PC-9 (cell line): ENCODE data around the gene KDM4C. TPM values are rescaled to one million over a fixed set of nuclear protein-coding genes. Genes with fewer than 3 reads are reported as not detected.

Source experiments
- BruUV-seq: library from RNA; stranded (reverse); fragments of 400-500 nt; replicated peaks from 2 replicates; lab custom pipeline; 2021; lab: Mats Ljungman, UMichigan
- CTCF ChIA-PET: fragments of 300-600 bp; sonication (Branson Sonifier 250); formaldehyde crosslinking; loops from one replicate; lab custom pipeline; 2022; ENCODE audit warnings: antibody characterized with exemption; lab: Charles Lee
- POLR2A ChIA-PET: fragments of 300-600 bp; sonication (Branson Sonifier 250); formaldehyde crosslinking; loops from one replicate; lab custom pipeline; 2022; ENCODE audit warnings: antibody characterized with exemption; ENCODE audit not compliant: unreplicated experiment; lab: Charles Lee
- DNase-seq, 2 experiments: peaks; one replicate each; pipeline versions ENCODE4 v3.0.0 to v3.0.0-alpha.2; 2015 to 2022; ENCODE audit warnings: mixed read lengths in 1 of 2
- H2AFZ ChIP-seq: fragments of 200-600 bp; sonication (generic); 2 replicates; pipeline ENCODE4 v1.8.1; 2017; ENCODE audit warnings: antibody characterized with exemption
- H3F3A ChIP-seq: fragments of 200-600 bp; sonication (generic); 2 replicates; pipeline ENCODE4 v1.8.1; 2017; ENCODE audit warnings: antibody characterized with exemption, mild to moderate bottlenecking, low read depth; ENCODE audit not compliant: insufficient read depth
- H3K27ac ChIP-seq: fragments of 200-600 bp; sonication (generic); 2 replicates; pipeline ENCODE4 v1.6.1; 2016; ENCODE audit warnings: mixed run types
- H3K27me3 ChIP-seq: fragments of 200-600 bp; sonication (generic); 2 replicates; pipeline ENCODE4 v1.6.1; 2016; ENCODE audit warnings: low read depth, mixed run types; ENCODE audit not compliant: insufficient read depth
- H3K36me3 ChIP-seq: fragments of 200-600 bp; sonication (generic); 2 replicates; pipeline ENCODE4 v1.6.1; 2016; ENCODE audit warnings: low read depth, mixed run types
- H3K4me1 ChIP-seq: fragments of 200-600 bp; sonication (generic); replicated peaks from 2 replicates; pipeline ENCODE4 v1.6.1; 2016; ENCODE audit warnings: mixed run types; ENCODE audit not compliant: insufficient read depth
- H3K4me2 ChIP-seq: fragments of 200-600 bp; sonication (generic); 2 replicates; pipeline ENCODE4 v1.6.1; 2017; ENCODE audit warnings: mixed run types
- H3K4me3 ChIP-seq: fragments of 200-600 bp; sonication (generic); 2 replicates; pipeline ENCODE4 v1.6.1; 2016; ENCODE audit warnings: mixed run types
- H3K79me2 ChIP-seq: fragments of 200-600 bp; sonication (generic); 2 replicates; pipeline ENCODE4 v1.6.1; 2017; ENCODE audit warnings: low read depth, mixed run types
- H3K9me2 ChIP-seq: fragments of 200-600 bp; sonication (generic); 2 replicates; pipeline ENCODE4 v1.8.1; 2017; ENCODE audit warnings: mild to moderate bottlenecking; ENCODE audit not compliant: insufficient read depth
- H3K9me3 ChIP-seq: fragments of 200-600 bp; sonication (generic); 2 replicates; pipeline ENCODE4 v1.8.1; 2016; ENCODE audit warnings: low read depth; ENCODE audit not compliant: insufficient read depth
- H4K20me1 ChIP-seq: fragments of 200-600 bp; sonication (generic); 2 replicates; pipeline ENCODE4 v1.8.1; 2017; ENCODE audit not compliant: insufficient read depth
- EZH2 ChIP-seq: fragments of 200-600 bp; sonication (generic); IDR thresholded peaks from 2 replicates; pipeline ENCODE4 v1.8.0; 2017; ENCODE audit warnings: antibody characterized with exemption, low read depth
- intact Hi-C: fragments of 100-400 bp; cut with micrococcal nuclease; formaldehyde crosslinking; loops from one replicate; pipeline ENCODE4 v1.10.0; 2022; ENCODE audit not compliant: unreplicated experiment
- total RNA-seq: library from RNA; stranded (reverse); gene quantifications from 2 replicates; pipeline ENCODE4 v1.2.3, GENCODE V29; 2021
- TF ChIP-seq, protein P1 (sequence below): fragments of 200-600 bp; sonication (generic); conservative IDR thresholded peaks from 2 replicates; pipeline ENCODE4 v1.6.1; 2017; ENCODE audit warnings: mixed run types, antibody characterized with exemption, mild to moderate bottlenecking, moderate library complexity

KDM4C gene
- total RNA-seq, 1 experiment from 2014 or later: 12.9 TPM

DNA sequence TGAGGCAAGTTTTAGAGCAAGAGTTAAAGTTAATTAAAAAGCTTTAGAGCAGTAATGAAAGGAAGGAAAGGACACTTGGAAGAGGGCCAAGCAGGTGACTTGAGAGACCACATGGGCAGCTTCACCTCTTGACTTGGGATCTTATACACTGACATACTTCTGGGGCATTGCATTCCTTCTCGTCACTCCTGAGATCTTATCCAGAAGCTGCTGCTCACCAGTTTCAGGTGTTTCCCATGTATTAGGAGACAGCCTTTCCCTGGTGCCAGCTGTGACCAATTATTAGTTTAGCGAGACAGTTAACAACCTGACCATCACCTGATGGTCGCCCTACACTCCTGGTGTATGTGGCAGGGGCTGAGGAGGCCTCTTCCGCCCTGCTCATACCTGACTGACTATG lies 382.1 kb downstream of the KDM4C start:
- Histone ChIP-seq H3K4me3 (no peak overlapping the region), H3K9me2 (no peaks in the 10 kb centered on the region), H2AFZ (no peak overlapping the region), H3F3A (no peaks in the 10 kb centered on the region), H3K4me1 (no peaks in the 10 kb centered on the region), H4K20me1 (no peaks in the 10 kb centered on the region), H3K4me2 (no peak overlapping the region), H3K36me3 (no peaks in the 10 kb centered on the region), H3K27ac (no peak overlapping the region), H3K79me2 (no peaks in the 10 kb centered on the region), H3K27me3 (no peaks in the 10 kb centered on the region), H3K9me3 (no peaks in the 10 kb centered on the region)
- TF ChIP-seq, protein P1, sequence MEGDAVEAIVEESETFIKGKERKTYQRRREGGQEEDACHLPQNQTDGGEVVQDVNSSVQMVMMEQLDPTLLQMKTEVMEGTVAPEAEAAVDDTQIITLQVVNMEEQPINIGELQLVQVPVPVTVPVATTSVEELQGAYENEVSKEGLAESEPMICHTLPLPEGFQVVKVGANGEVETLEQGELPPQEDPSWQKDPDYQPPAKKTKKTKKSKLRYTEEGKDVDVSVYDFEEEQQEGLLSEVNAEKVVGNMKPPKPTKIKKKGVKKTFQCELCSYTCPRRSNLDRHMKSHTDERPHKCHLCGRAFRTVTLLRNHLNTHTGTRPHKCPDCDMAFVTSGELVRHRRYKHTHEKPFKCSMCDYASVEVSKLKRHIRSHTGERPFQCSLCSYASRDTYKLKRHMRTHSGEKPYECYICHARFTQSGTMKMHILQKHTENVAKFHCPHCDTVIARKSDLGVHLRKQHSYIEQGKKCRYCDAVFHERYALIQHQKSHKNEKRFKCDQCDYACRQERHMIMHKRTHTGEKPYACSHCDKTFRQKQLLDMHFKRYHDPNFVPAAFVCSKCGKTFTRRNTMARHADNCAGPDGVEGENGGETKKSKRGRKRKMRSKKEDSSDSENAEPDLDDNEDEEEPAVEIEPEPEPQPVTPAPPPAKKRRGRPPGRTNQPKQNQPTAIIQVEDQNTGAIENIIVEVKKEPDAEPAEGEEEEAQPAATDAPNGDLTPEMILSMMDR: no peak
- intact Hi-C loops: no loop called here
- no peak for DNase-seq
- no TSS peak for BruUV-seq
- ChIA-PET CTCF (no interaction called here), POLR2A (no interaction called here)

DNA sequence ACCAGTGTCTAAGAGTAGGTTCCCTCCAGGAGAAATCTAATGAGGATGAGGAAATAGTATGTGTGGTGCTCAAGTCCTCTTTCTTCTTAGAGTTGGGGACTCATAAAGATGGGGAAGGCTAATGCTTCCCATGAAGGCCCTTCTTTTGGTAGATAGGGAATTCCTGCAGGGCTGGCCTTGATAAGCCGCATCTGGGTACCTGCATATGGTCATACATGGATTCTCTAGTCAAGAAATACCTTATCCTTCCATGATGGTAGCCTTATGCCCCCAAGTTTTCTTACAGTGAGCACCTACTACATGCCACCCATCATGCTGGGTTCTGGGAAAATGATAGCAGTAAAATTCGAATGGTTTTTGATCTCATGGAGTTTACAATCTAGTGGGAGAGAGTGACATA lies 382.6 kb downstream of the KDM4C start:
- no peak overlapping the region for H2AFZ ChIP-seq
- H3K9me2 ChIP-seq: no peaks in the 10 kb centered on the region
- H3K79me2 ChIP-seq: no peaks in the 10 kb centered on the region
- no peaks in the 10 kb centered on the region for H4K20me1 ChIP-seq
- BruUV-seq: no TSS peak
- H3K4me2 ChIP-seq: no peak overlapping the region
- H3K36me3 ChIP-seq: no peaks in the 10 kb centered on the region
- H3K9me3 ChIP-seq: no peaks in the 10 kb centered on the region
- no peaks in the 10 kb centered on the region for H3K27me3 ChIP-seq
- TF ChIP-seq, protein P1: no peak
- no peak for TF ChIP-seq EZH2
- ChIA-PET POLR2A (no interaction called here), CTCF (no interaction called here)
- no peak overlapping the region for H3K27ac ChIP-seq
- no peak for DNase-seq
- no peak overlapping the region for H3K4me3 ChIP-seq
- H3K4me1 ChIP-seq: no peaks in the 10 kb centered on the region
- intact Hi-C loops: no loop called here
- no peaks in the 10 kb centered on the region for H3F3A ChIP-seq

DNA sequence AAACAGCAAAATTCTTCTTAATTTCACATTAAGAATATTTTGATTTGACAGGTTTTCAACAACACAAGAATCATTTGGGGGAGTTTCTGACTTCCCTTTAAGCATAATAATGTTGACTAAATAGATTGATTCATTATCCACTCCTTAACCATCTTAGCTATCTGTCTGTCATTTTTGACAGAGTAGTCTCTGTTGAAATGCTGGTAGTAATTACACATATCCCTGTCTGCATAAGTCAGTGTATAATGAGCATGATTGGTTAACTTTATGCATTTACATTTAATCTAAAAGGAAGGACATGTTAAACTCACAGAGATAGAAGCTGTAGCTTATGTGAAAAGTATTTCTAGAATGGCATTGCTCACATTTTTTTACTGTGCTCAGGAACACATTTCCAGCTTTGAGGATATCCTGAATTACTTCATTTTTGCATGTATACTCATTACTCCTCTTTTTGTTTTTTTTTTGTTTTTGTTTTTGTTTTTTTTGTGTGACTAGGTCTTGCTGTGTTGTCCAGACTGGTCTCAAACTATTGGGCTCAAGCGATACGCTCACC lies 385.9 kb downstream of the KDM4C start:
- no peaks in the 10 kb centered on the region for H3K9me3 ChIP-seq
- no peak for TF ChIP-seq EZH2
- TF ChIP-seq, protein P1: no peak

More for the DNA sequence above, 385.9 kb downstream of the KDM4C start:
- H3K9me2 ChIP-seq: no peaks in the 10 kb centered on the region
- H3K27ac ChIP-seq: no peak overlapping the region
- H3K27me3 ChIP-seq: no peaks in the 10 kb centered on the region
- no peaks in the 10 kb centered on the region for H3K36me3 ChIP-seq
- H3K4me3 ChIP-seq: no peak overlapping the region
- no TSS peak for BruUV-seq
- no peaks in the 10 kb centered on the region for H3F3A ChIP-seq
- H3K4me1 ChIP-seq: no peaks in the 10 kb centered on the region
- no peaks in the 10 kb centered on the region for H3K79me2 ChIP-seq
- DNase-seq: no peak
- intact Hi-C loops: no loop called here
- H3K4me2 ChIP-seq: no peak overlapping the region
- ChIA-PET POLR2A (no interaction called here), CTCF (interaction anchor here (0.6 kb wide), 1 partner anchor 1309 kb away, joined by 3 read pairs; no protein-coding TSS in a partner anchor)
- no peaks in the 10 kb centered on the region for H4K20me1 ChIP-seq
- H2AFZ ChIP-seq: no peak overlapping the region
